SK-N-MC (cell line): Measurements from ENCODE around the gene MCC.

Experiments used
- EZH2 ChIP-seq: fragments of 200-600 bp; sonication (generic); IDR thresholded peaks from one replicate; pipeline ENCODE4 v1.6.1; 2017; ENCODE audit warnings: antibody characterized with exemption
- POLR2AphosphoS5 ChIP-seq: IDR thresholded peaks from 2 replicates; pipeline ENCODE4 v1.6.1; 2012; ENCODE audit warnings: mild to moderate bottlenecking, low read depth, low read length, borderline replicate concordance

DNA sequence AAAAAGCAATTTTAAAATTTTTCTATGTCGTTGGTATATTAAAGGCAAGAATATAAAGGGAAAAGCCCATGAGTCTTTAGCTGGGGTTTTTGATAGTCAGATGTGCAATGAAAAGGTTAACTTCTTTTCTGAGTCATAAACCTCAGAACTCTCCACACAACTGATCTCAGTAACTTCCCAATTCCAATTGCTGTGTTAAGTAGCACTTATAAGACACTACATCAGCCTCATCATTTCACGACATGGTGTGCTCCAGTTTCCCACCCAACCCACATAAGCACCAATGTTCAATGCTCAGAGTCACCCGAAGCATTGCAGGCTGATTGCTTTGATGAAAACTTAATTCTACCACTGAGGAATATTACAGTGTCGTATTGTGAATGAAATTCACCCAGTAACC is 209.3 kb downstream of the MCC start:
- TF ChIP-seq EZH2, result no peak
- TF ChIP-seq POLR2AphosphoS5, result no peak
